ENCODE results near the gene KCNV2.

DNA sequence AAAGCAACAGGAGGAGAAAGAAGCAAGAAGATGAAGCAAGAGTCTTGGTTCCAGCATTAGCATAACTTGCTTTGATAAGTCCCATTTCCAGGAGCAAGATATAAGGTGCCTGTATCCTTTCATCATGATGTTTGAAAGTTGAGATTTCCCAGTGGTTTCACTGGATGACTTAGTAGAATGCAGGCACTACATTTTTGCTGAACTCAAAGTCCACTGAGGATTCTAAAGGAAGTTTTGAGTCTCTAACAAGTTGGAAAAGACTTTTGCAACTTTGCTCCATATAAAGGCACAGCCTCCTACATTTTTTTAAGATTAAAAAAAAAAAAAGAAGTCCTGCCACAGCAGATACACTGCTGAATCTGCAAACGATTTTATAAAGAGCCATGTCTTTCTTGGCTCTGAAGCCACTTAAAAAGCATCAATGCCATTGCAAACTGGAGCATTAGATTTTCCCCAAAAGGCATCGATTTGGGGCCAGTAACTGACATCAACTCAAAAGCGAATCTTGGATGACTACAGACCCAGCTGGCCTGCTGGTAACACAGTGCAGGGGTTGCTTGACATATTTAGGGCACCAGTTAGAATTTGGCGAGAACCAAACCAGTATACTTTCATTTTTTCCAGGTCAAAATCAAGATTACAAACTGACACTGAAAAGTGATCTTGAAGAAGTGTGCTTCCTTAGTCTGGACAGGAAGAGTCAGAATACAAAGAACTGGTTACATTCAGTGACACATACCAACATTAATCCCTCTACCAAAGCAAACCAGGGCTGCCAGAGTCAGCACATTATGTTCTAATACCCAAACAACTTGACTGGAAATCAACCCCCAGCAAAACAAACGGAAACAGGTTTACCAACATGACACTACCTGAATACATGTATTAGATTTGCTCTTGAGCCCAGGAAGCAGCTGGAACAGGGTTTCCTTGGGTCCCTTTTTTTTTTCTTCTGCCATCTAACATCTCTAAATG is 39.1 kb upstream of the KCNV2 start:
- no peak for TF ChIP-seq POLR2AphosphoS5 (IDR thresholded peaks at IDR 0.05; ENCODE audit: borderline replicate concordance, low read depth, low read length)
- TF ChIP-seq EZH2 (IDR thresholded peaks at IDR 0.05): no peak

Data from SK-N-MC (cell line).